DMS53 treated with DMSO at 0.1 percent for 48 hours (cell line): ENCODE results near the gene RPL19.
A peak's percentile ranks its signal among the peaks of the same experiment; 100 is the strongest.

Experiments used
- DNase-seq: peaks from one replicate; lab custom pipeline; 2025; ENCODE audit not compliant: unreplicated experiment; lab: John Stamatoyannopoulos, UW

The RPL19 gene

GRCh38 chr17:39196808-39197291, 3.2 kb upstream of the RPL19 start:
- DNase-seq, result no peak

GRCh38 chr17:39197380-39198185, 2.5 kb upstream of the RPL19 start, which contains the start of gene CACNB1:
TSS of gene CACNB1 (minus strand) at chr17:39197669. CDS start at chr17:39197495, 174 bp downstream.
- DNase-seq, result peak; percentile 37

GRCh38 chr17:39198186-39198566, 1.9 kb upstream of the RPL19 start:
- no peak for DNase-seq

GRCh38 chr17:39199820-39200069, 338 bp upstream of the RPL19 start:
- peak; percentile 79 for DNase-seq

GRCh38 chr17:39200957-39201510, 951 bp downstream of the RPL19 start:
- DNase-seq, result no peak

- DNase-seq, result no peak
Measured at GRCh38 chr17:39204245-39204644, 4.2 kb downstream of the RPL19 start.

GRCh38 chr17:39205112-39205526, 5.0 kb downstream of the RPL19 start:
- DNase-seq, result no peak

- DNase-seq, result no peak
Measured at GRCh38 chr17:39208136-39208535, 8.1 kb downstream of the RPL19 start.

- DNase-seq, result no peak
Measured at GRCh38 chr17:39208893-39209292, 8.8 kb downstream of the RPL19 start.

GRCh38 chr17:39209317-39210092, 9.4 kb downstream of the RPL19 start:
- no peak for DNase-seq

- DNase-seq, result no peak
Measured at GRCh38 chr17:39210093-39210434, 10.0 kb downstream of the RPL19 start.

- no peak for DNase-seq
Measured at GRCh38 chr17:39212195-39212810, 12.2 kb downstream of the RPL19 start.

- no peak for DNase-seq
Measured at GRCh38 chr17:39212841-39213480, 12.9 kb downstream of the RPL19 start.

- DNase-seq, result no peak
Measured at GRCh38 chr17:39213852-39214251, 13.8 kb downstream of the RPL19 start.

- DNase-seq, result no peak
Measured at GRCh38 chr17:39217734-39218369, 17.8 kb downstream of the RPL19 start.

- no peak for DNase-seq
Measured at GRCh38 chr17:39218906-39219305, 18.8 kb downstream of the RPL19 start.

- DNase-seq, result no peak
Measured at GRCh38 chr17:39219647-39220154, 19.6 kb downstream of the RPL19 start.

GRCh38 chr17:39221572-39221971, 21.5 kb downstream of the RPL19 start:
- no peak for DNase-seq

- DNase-seq, result no peak
Measured at GRCh38 chr17:39222151-39222550, 22.1 kb downstream of the RPL19 start.
